Measurements from ENCODE around the gene NOP14.

NOP14 gene

DNA sequence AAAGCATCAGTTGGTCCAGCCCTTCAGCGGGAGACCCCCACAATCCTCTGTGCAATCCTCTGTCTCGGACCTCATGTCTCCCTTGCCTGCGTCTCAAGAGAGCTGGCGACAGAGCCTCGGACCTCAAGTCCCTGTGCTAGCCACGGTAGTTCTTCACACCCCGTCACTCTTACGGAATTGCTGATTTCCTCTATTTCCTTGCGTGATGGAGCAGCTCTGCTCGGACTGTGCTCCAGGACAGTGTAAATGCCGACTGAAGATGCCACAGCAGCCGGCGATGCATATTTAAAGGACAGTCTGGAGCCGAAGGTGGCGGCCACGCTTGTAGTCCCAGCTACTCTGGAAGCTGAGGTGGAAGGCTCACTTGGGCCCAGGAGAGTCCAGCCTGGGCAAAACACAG is 2.1 kb upstream of the NOP14 start:
- no peaks in the 10 kb centered on the region for H3K27me3 ChIP-seq (ENCODE audit: insufficient read depth, low read length, poor library complexity, severe bottlenecking)
- H3K4me1 ChIP-seq (ENCODE audit: insufficient read depth, low read length, poor library complexity, severe bottlenecking): peaks cover 11% of the 10 kb centered on the region
- H3K9ac ChIP-seq (ENCODE audit: low read depth, low read length, poor library complexity, severe bottlenecking): peak overlapping the region; percentile 77
- H3K36me3 ChIP-seq (ENCODE audit: insufficient read depth, low read length): no peaks in the 10 kb centered on the region
- H3K4me3 ChIP-seq (ENCODE audit: low read length, poor library complexity, severe bottlenecking): no peak overlapping the region
- no peaks in the 10 kb centered on the region for H3K9me2 ChIP-seq (replicated peaks; ENCODE audit: low read depth, low read length)
- H3K4me2 ChIP-seq (ENCODE audit: low read depth, low read length, poor library complexity, severe bottlenecking): peak overlapping the region; percentile 92
- peaks cover 7% of the 10 kb centered on the region; the same call in 1 of the 2 replicates for H3F3A ChIP-seq (ENCODE audit: low read depth)
- H4K20me1 ChIP-seq (ENCODE audit: insufficient read depth, low read length, poor library complexity, severe bottlenecking): peaks cover 19% of the 10 kb centered on the region
- TF ChIP-seq, protein P1, sequence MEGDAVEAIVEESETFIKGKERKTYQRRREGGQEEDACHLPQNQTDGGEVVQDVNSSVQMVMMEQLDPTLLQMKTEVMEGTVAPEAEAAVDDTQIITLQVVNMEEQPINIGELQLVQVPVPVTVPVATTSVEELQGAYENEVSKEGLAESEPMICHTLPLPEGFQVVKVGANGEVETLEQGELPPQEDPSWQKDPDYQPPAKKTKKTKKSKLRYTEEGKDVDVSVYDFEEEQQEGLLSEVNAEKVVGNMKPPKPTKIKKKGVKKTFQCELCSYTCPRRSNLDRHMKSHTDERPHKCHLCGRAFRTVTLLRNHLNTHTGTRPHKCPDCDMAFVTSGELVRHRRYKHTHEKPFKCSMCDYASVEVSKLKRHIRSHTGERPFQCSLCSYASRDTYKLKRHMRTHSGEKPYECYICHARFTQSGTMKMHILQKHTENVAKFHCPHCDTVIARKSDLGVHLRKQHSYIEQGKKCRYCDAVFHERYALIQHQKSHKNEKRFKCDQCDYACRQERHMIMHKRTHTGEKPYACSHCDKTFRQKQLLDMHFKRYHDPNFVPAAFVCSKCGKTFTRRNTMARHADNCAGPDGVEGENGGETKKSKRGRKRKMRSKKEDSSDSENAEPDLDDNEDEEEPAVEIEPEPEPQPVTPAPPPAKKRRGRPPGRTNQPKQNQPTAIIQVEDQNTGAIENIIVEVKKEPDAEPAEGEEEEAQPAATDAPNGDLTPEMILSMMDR (conservative IDR thresholded peaks at IDR 0.05; ENCODE audit: low read length): no peak
- TF ChIP-seq EZH2phosphoT487 (IDR thresholded peaks at IDR 0.05; ENCODE audit: borderline replicate concordance): no peak
- H3K9me3 ChIP-seq (ENCODE audit: insufficient read depth, low read depth, low read length): no peaks in the 10 kb centered on the region
- no peak overlapping the region for H2AFZ ChIP-seq (ENCODE audit: low read length)
- peaks cover 37% of the 10 kb centered on the region for H3K79me2 ChIP-seq (ENCODE audit: insufficient read depth, low read length)

DNA sequence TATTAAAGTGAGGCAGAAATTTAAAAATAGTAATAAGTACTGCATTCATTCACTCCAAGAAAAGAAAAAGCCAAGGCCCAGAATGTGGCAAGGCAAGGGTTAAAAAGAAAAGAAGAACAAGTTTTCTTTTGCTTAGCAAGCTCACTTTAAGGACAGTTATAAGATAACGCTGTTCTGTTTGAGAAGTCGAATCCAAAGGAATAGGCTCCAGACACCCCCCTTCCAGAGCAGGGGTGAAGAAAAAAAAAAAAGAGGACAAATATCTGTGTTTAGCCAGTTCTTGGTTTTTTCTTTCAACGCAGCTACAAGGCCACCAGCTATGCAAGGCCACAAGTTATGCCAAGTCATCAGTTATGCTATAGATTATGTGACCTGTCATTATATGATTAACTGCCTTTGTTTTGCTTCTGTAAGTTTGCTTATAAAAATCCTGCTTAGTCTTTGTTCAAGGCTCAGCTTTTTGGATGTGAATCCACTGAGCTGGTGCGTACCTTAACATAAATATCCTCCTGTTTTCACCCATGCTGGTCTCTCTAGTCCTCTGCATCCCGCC is 1.6 kb upstream of the NOP14 start:
- peaks cover 22% of the 10 kb centered on the region for H4K20me1 ChIP-seq (ENCODE audit: insufficient read depth, low read length, poor library complexity, severe bottlenecking)
- peak overlapping the region; percentile 97; the same call in 1 of the 2 replicates for H2AFZ ChIP-seq (ENCODE audit: low read length)
- no peaks in the 10 kb centered on the region for H3K9me3 ChIP-seq (ENCODE audit: insufficient read depth, low read depth, low read length)
- peak overlapping the region; percentile 92 for H3K4me2 ChIP-seq (ENCODE audit: low read depth, low read length, poor library complexity, severe bottlenecking)
- peaks cover 42% of the 10 kb centered on the region for H3K79me2 ChIP-seq (ENCODE audit: insufficient read depth, low read length)
- peak overlapping the region; percentile 77 for H3K9ac ChIP-seq (ENCODE audit: low read depth, low read length, poor library complexity, severe bottlenecking)
- H3F3A ChIP-seq (ENCODE audit: low read depth): peaks cover 7% of the 10 kb centered on the region; the same call in 1 of the 2 replicates
- H3K27me3 ChIP-seq (ENCODE audit: insufficient read depth, low read length, poor library complexity, severe bottlenecking): no peaks in the 10 kb centered on the region
- H3K4me1 ChIP-seq (ENCODE audit: insufficient read depth, low read length, poor library complexity, severe bottlenecking): peaks cover 11% of the 10 kb centered on the region
- no peaks in the 10 kb centered on the region for H3K36me3 ChIP-seq (ENCODE audit: insufficient read depth, low read length)
- H3K4me3 ChIP-seq (ENCODE audit: low read length, poor library complexity, severe bottlenecking): peak overlapping the region; percentile 77
- TF ChIP-seq, protein P1 (conservative IDR thresholded peaks at IDR 0.05; ENCODE audit: low read length): no peak
- no peak for TF ChIP-seq EZH2phosphoT487 (IDR thresholded peaks at IDR 0.05; ENCODE audit: borderline replicate concordance)
- no peaks in the 10 kb centered on the region for H3K9me2 ChIP-seq (replicated peaks; ENCODE audit: low read depth, low read length)

DNA sequence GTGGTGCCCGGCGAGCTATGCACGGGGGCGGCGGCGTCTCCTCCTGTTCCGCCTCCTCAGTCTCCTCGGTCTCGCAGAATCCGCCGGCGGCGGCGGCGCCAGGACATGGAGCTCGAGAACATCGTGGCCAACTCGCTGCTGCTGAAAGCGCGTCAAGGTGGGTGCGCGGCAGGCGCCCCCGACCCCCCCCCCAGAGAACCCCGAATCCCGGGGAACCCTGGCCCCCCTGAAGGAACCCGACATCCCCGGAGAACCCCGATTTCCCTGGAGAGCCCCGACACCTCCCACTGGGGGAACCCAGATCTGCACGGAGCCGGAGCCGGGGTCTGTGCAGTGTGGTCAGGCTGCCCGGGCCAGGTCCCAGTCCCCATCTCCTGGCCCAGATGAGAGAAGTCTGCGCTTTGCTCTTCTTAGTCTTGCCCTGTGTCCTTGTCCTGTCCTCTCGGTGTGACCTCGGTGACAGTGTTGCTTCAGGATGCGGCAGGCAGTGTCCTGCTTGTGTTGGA is 813 bp upstream of the NOP14 start:
- Histone ChIP-seq H3K4me1 (ENCODE audit: insufficient read depth, low read length, poor library complexity, severe bottlenecking) (peaks cover 11% of the 10 kb centered on the region), H3K27me3 (ENCODE audit: insufficient read depth, low read length, poor library complexity, severe bottlenecking) (no peaks in the 10 kb centered on the region), H3K36me3 (ENCODE audit: insufficient read depth, low read length) (no peaks in the 10 kb centered on the region), H3K4me2 (ENCODE audit: low read depth, low read length, poor library complexity, severe bottlenecking) (peak overlapping the region; percentile 92), H3K79me2 (ENCODE audit: insufficient read depth, low read length) (peaks cover 49% of the 10 kb centered on the region), H3K9me3 (ENCODE audit: insufficient read depth, low read depth, low read length) (no peaks in the 10 kb centered on the region), H3K9me2 (replicated peaks; ENCODE audit: low read depth, low read length) (no peaks in the 10 kb centered on the region), H3K4me3 (ENCODE audit: low read length, poor library complexity, severe bottlenecking) (peak overlapping the region; percentile 77), H4K20me1 (ENCODE audit: insufficient read depth, low read length, poor library complexity, severe bottlenecking) (peaks cover 24% of the 10 kb centered on the region), H3K9ac (ENCODE audit: low read depth, low read length, poor library complexity, severe bottlenecking) (peak overlapping the region; percentile 77), H2AFZ (ENCODE audit: low read length) (peak overlapping the region; percentile 97), H3F3A (ENCODE audit: low read depth) (peaks cover 7% of the 10 kb centered on the region; the same call in 1 of the 2 replicates)
- TF ChIP-seq, protein P1 (conservative IDR thresholded peaks at IDR 0.05; ENCODE audit: low read length): no peak
- no peak for TF ChIP-seq EZH2phosphoT487 (IDR thresholded peaks at IDR 0.05; ENCODE audit: borderline replicate concordance)

Measured in Loucy (cell line).